Lower leg skin (tissue), 3 donors: ENCODE measurements around the gene KMT2D.

Experiments used
- POLR2A ChIP-seq, 2 donors: fragments of 450-650 bp; IDR thresholded peaks; one replicate each; pipeline ENCODE4 v1.6.1; 2016 to 2017; ENCODE audit warnings: antibody characterized with exemption in 2 of 2, mild to moderate bottlenecking in 1 of 2, moderate library complexity in 1 of 2
- TF ChIP-seq, protein P1 (sequence below), 3 donors: fragments of 450-650 bp; IDR thresholded peaks; one replicate each; pipeline ENCODE4 v1.5.1; 2016; ENCODE audit warnings: antibody characterized with exemption in 3 of 3, mild to moderate bottlenecking in 3 of 3, moderate library complexity in 2 of 3

DNA sequence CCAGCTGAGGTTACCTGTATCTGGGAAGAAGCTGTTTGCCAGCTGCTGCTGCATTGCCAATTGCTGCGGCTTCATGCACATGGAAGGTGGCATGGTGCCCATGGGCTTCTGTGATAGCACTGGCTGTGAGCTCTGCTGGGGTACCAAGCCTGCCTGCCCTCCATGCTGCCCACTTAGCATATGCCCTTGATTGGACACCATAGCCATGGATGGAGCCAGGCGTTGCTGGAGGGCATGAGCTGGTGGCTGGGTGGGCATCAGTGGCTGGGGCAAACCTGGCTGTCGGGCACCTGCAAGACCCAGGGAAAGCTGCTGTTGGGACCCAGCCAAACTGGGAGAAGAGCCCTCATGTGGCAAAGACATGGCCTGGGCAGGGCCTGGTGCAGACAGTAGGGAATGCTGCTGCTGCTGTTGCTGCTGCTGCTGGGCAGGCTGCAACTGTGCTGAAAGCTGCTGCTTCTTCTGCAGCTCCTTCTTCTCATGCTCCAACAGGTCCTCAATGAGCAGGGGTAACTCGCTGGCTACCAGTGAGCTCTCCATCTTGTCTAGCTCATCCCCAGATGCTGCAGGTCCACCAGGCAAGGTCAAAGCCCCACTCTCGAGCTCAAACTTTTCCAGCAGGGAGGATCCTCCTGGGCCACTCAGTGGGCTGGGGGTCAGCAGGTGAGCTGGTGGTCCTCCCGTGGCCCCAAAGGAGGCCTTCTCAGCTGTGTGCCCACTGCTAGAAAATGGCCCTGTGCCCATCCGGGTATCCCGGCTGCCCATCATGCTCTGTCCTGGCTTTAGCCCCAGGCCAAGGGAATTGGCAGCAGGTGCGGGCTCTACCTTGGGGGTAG is 23.3 kb downstream of the KMT2D start:
- TF ChIP-seq, protein P1, sequence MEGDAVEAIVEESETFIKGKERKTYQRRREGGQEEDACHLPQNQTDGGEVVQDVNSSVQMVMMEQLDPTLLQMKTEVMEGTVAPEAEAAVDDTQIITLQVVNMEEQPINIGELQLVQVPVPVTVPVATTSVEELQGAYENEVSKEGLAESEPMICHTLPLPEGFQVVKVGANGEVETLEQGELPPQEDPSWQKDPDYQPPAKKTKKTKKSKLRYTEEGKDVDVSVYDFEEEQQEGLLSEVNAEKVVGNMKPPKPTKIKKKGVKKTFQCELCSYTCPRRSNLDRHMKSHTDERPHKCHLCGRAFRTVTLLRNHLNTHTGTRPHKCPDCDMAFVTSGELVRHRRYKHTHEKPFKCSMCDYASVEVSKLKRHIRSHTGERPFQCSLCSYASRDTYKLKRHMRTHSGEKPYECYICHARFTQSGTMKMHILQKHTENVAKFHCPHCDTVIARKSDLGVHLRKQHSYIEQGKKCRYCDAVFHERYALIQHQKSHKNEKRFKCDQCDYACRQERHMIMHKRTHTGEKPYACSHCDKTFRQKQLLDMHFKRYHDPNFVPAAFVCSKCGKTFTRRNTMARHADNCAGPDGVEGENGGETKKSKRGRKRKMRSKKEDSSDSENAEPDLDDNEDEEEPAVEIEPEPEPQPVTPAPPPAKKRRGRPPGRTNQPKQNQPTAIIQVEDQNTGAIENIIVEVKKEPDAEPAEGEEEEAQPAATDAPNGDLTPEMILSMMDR (IDR thresholded peaks at IDR 0.05): no peak
- TF ChIP-seq POLR2A (IDR thresholded peaks at IDR 0.05): no peak
